LoVo (cell line): ENCODE results near the gene CTSL.

Experiments
- DNase-seq: peaks from one replicate; pipeline ENCODE4 v3.0.0-alpha.2; 2016; ENCODE audit warnings: low spot score

The CTSL gene

DNA sequence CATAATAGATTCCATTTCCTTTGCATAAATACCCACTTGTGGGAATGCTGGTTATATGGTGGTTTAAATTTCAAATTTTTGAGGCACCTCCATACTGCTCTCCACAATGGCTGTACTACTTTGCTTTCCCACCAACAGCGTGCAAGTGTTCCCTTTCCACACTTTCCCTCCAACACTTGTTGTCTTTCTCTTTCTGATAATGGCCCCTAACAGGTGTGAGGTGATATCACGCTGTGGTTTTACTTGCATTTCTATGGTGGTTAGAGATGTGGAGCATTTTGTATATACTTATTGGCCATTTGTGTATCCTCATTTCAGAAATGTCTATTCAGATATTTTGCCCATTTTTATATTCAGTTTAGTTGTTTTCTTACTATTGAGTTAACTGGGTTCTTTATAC is 34.6 kb downstream of the CTSL start:
- no peak for DNase-seq

GRCh38 chr9:87763286-87763685 is 37.4 kb downstream of the CTSL start:
- no peak for DNase-seq

DNA sequence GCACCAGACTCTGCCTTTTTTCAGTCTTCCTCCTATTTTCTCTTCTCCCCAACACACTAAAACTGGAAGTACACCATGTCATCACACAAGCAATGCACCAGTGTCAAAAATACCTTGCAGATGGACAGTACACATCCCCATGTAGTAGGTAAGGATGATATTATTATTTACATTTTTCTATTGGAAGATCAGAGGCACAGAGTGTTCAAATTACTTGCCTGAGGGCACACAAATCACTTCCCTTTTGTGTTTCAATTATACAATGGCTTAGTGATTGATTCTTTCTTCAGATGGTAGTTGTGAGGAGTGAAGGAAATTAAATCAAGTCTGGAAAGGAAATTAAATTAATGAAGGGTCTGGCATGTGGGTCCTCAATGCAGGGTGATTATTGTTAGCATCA is 39.6 kb downstream of the CTSL start:
- DNase-seq: no peak

DNA sequence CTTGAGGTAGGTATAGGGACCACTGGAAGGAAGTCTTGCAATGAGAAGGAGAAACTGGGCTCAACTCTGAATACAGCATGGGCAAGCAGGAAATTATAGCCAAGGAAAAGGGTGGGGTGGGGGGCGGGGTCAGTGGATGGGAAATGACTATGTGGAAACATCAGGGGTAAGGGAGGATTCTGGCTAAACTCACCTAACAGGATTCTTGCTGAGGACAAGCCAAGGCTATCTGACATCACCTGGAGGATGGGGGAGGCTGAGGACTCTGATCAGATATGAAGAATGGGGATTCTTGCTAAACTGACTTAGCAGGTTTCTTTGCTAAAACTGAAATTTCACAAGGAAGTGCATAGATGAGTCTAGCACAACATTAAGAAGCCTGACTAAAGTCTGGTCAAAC is 40.8 kb downstream of the CTSL start:
- no peak for DNase-seq

- no peak for DNase-seq
Observed at GRCh38 chr9:87770616-87771315, 44.8 kb downstream of the CTSL start.

GRCh38 chr9:87771316-87772006 is 45.5 kb downstream of the CTSL start:
- no peak for DNase-seq

DNA sequence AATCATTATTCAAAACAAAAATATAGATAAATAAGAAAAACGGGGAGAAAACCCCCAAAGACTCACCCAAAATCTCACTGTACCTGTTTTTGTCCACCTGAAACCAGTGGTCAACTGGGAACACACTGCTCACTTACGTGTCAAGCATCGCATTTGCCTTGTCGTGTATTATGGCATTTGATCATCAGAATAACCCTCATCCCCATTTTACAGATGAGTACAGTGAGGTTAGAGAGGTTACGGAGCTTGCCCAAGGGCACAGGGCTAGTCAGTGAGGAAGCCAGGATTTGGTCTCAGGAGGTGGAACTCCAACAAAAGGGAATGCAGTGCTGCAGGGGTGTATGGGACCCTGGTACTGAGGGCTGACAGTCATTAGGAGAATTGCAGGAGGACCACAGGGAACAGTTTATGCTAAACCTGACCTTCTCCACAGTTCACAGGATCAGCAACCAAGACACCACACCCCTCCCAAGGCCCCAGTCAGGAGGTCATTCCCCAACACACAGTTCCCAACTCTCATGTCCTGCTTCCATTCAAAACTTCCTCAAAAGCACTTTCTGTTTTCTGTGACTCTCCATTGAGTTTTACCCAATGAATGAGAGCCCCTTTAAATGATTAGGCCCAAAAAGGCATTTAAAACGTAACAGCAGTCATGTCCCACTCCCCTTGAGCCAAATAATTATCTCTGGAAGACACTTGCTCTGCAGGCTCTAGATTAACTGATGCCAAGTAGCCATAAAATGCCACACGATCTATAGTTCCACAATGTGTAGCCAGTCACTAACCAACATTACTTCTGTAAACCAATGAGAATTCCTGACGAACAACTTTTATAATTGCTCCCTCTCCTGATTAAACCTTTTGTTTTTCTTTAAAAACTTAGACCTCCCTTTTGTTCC is 50.8 kb downstream of the CTSL start:
- DNase-seq: no peak

DNA sequence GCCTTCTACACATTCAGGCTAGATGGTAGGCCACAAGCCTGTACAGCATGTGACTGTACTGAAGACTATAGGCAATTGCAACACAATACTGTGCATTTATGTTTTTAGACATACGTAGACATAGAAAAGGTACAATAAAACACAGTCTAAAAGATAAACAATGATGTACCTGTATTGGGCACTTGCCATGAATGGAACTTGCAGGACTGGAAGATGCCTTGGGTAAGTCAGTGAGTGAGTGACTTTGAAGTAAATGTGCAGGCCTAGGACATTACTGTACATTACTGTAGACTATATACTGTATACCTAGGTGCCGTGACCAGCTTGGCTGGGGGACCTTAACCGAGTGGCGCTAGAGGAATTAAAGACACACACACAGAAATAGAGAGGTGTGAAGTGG is 53.1 kb downstream of the CTSL start:
- no peak for DNase-seq
